Measurements from ENCODE around the gene AACS. TPM values are rescaled to one million over a fixed set of nuclear protein-coding genes. Genes with fewer than 3 reads are reported as not detected.

Gene AACS
- total RNA-seq, 1 experiment from 2014 or later: 20.1 TPM

GRCh38 chr12:125017801-125018200 is 47.4 kb upstream of the AACS start:
- ChIA-PET POLR2A (ENCODE audit: low non-redundant PET) (no interaction called here), CTCF (no interaction called here)
- no peak overlapping the region for H3K27ac ChIP-seq (ENCODE audit: low read depth, low read length, poor library complexity, severe bottlenecking)
- intact Hi-C loops (cut with micrococcal nuclease; ENCODE audit: unreplicated experiment): no loop called here
- H3K36me3 ChIP-seq (ENCODE audit: insufficient read depth, low read length, poor library complexity, severe bottlenecking): peaks cover 16% of the 10 kb centered on the region
- DNase-seq (ENCODE audit: low spot score): no peak
- no peak overlapping the region for H3K4me3 ChIP-seq (ENCODE audit: low read depth, low read length, poor library complexity, severe bottlenecking)
- no peaks in the 10 kb centered on the region for H3K27me3 ChIP-seq (replicated peaks; ENCODE audit: insufficient read depth, low read depth, low read length, poor library complexity)
- BruUV-seq (replicated peaks): no TSS peak
- TF ChIP-seq CTCF (conservative IDR thresholded peaks at IDR 0.05; ENCODE audit: low read depth, low read length): no peak
- TF ChIP-seq EZH2 (IDR thresholded peaks at IDR 0.05; ENCODE audit: borderline replicate concordance, low read depth, low read length, poor library complexity, severe bottlenecking): no peak
- no peaks in the 10 kb centered on the region for H3K4me1 ChIP-seq (ENCODE audit: insufficient read depth, low read length, poor library complexity, severe bottlenecking)
- H3K9me3 ChIP-seq (ENCODE audit: low read depth, low read length, poor library complexity, severe bottlenecking): no peaks in the 10 kb centered on the region

GRCh38 chr12:125018356-125018755 is 46.9 kb upstream of the AACS start:
- intact Hi-C loops (cut with micrococcal nuclease; ENCODE audit: unreplicated experiment): no loop called here
- no peak overlapping the region for H3K4me3 ChIP-seq (ENCODE audit: low read depth, low read length, poor library complexity, severe bottlenecking)
- no peaks in the 10 kb centered on the region for H3K4me1 ChIP-seq (ENCODE audit: insufficient read depth, low read length, poor library complexity, severe bottlenecking)
- BruUV-seq (replicated peaks): no TSS peak
- POLR2A ChIA-PET (ENCODE audit: low non-redundant PET): no interaction called here
- no peak for TF ChIP-seq EZH2 (IDR thresholded peaks at IDR 0.05; ENCODE audit: borderline replicate concordance, low read depth, low read length, poor library complexity, severe bottlenecking)
- H3K9me3 ChIP-seq (ENCODE audit: low read depth, low read length, poor library complexity, severe bottlenecking): no peaks in the 10 kb centered on the region
- H3K27ac ChIP-seq (ENCODE audit: low read depth, low read length, poor library complexity, severe bottlenecking): no peak overlapping the region
- no peak for DNase-seq (ENCODE audit: low spot score)
- CTCF ChIA-PET: no interaction called here
- H3K36me3 ChIP-seq (ENCODE audit: insufficient read depth, low read length, poor library complexity, severe bottlenecking): peaks cover 14% of the 10 kb centered on the region
- no peaks in the 10 kb centered on the region for H3K27me3 ChIP-seq (replicated peaks; ENCODE audit: insufficient read depth, low read depth, low read length, poor library complexity)

GRCh38 chr12:125021096-125021495 is 44.1 kb upstream of the AACS start:
- CTCF ChIA-PET: no interaction called here
- Histone ChIP-seq H3K27ac (ENCODE audit: low read depth, low read length, poor library complexity, severe bottlenecking) (no peak overlapping the region), H3K27me3 (replicated peaks; ENCODE audit: insufficient read depth, low read depth, low read length, poor library complexity) (no peaks in the 10 kb centered on the region), H3K4me1 (ENCODE audit: insufficient read depth, low read length, poor library complexity, severe bottlenecking) (no peaks in the 10 kb centered on the region), H3K36me3 (ENCODE audit: insufficient read depth, low read length, poor library complexity, severe bottlenecking) (peaks cover 10% of the 10 kb centered on the region), H3K9me3 (ENCODE audit: low read depth, low read length, poor library complexity, severe bottlenecking) (no peaks in the 10 kb centered on the region), H3K4me3 (ENCODE audit: low read depth, low read length, poor library complexity, severe bottlenecking) (no peak overlapping the region)
- BruUV-seq (replicated peaks): no TSS peak
- POLR2A ChIA-PET (ENCODE audit: low non-redundant PET): no interaction called here
- intact Hi-C loops (cut with micrococcal nuclease; ENCODE audit: unreplicated experiment): no loop called here
- TF ChIP-seq EZH2 (IDR thresholded peaks at IDR 0.05; ENCODE audit: borderline replicate concordance, low read depth, low read length, poor library complexity, severe bottlenecking): no peak
- TF ChIP-seq CTCF (conservative IDR thresholded peaks at IDR 0.05; ENCODE audit: low read depth, low read length): no peak
- DNase-seq (ENCODE audit: low spot score): no peak

GRCh38 chr12:125021771-125022170 is 43.5 kb upstream of the AACS start:
- Histone ChIP-seq H3K4me1 (ENCODE audit: insufficient read depth, low read length, poor library complexity, severe bottlenecking) (no peaks in the 10 kb centered on the region), H3K27ac (ENCODE audit: low read depth, low read length, poor library complexity, severe bottlenecking) (no peak overlapping the region), H3K36me3 (ENCODE audit: insufficient read depth, low read length, poor library complexity, severe bottlenecking) (peaks cover 10% of the 10 kb centered on the region), H3K27me3 (replicated peaks; ENCODE audit: insufficient read depth, low read depth, low read length, poor library complexity) (no peaks in the 10 kb centered on the region), H3K9me3 (ENCODE audit: low read depth, low read length, poor library complexity, severe bottlenecking) (no peaks in the 10 kb centered on the region), H3K4me3 (ENCODE audit: low read depth, low read length, poor library complexity, severe bottlenecking) (no peak overlapping the region)
- intact Hi-C loops (cut with micrococcal nuclease; ENCODE audit: unreplicated experiment): no loop called here
- no TSS peak for BruUV-seq (replicated peaks)
- POLR2A ChIA-PET (ENCODE audit: low non-redundant PET): no interaction called here
- no peak for DNase-seq (ENCODE audit: low spot score)
- no peak for TF ChIP-seq CTCF (conservative IDR thresholded peaks at IDR 0.05; ENCODE audit: low read depth, low read length)
- CTCF ChIA-PET: no interaction called here
